ENCODE measurements around the gene REPS2. TPM values are rescaled to one million over a fixed set of nuclear protein-coding genes. Genes with fewer than 3 reads are reported as not detected.

REPS2 gene
- 10 to 100 TPM in 1 of 8 experiments, 1 to 10 TPM in 7; 1.1 to 14.7 (median 2.8) TPM for total RNA-seq

GRCh38 chrX:16946361-16946964 is at the start of gene REPS2:
Gene REPS2, plus strand, starts transcription at chrX:16946658. Its CDS starts 204 bp downstream, at chrX:16946862.
- H3K4me3 ChIP-seq = peak within 1 kb of the TSS; percentile 51 to 67 (median 59)
- H3K27ac ChIP-seq = peak within 1 kb of the TSS in 1 of 2 donors; percentile 28
- H3K4me1 ChIP-seq (replicated peaks in 1 of 2) = peaks cover 0 to 4% of the 10 kb centered on the region in 2 donors
- ATAC-seq (replicated peaks in 6 of 8) = peak; percentile 94 to 96 (median 96)
- in situ Hi-C loops (cut with MboI; ENCODE audit: low pct_unique_long_range_greater_than_20kb in 2 of 9, low sequenced_read_pairs in 9 of 9, unreplicated experiment in 9 of 9) = no loop called here
- WGBS, 10 experiments = no CpG with 5 or more reads among the region's 71 CpGs

- no peak overlapping the region for H3K4me3 ChIP-seq
- no peak overlapping the region for H3K27ac ChIP-seq
- no peaks in the 10 kb centered on the region for H3K4me1 ChIP-seq (replicated peaks in 1 of 2)
- 55 to 79% methylated on average over 2 of the region's 2 CpGs; no CpG with 5 or more reads in 8 of the 10 experiments for WGBS, 10 experiments
- ATAC-seq (replicated peaks in 6 of 8) = no peak
- in situ Hi-C loops (cut with MboI; ENCODE audit: low pct_unique_long_range_greater_than_20kb in 2 of 9, low sequenced_read_pairs in 9 of 9, unreplicated experiment in 9 of 9) = loop anchor here in 1 of 9 experiments (25.0 kb wide), 1 partner anchor 140 kb away; no protein-coding TSS in a partner anchor
These were observed 49.0 kb upstream of the REPS2 start for GRCh38 chrX:16897445-16897844.

DNA sequence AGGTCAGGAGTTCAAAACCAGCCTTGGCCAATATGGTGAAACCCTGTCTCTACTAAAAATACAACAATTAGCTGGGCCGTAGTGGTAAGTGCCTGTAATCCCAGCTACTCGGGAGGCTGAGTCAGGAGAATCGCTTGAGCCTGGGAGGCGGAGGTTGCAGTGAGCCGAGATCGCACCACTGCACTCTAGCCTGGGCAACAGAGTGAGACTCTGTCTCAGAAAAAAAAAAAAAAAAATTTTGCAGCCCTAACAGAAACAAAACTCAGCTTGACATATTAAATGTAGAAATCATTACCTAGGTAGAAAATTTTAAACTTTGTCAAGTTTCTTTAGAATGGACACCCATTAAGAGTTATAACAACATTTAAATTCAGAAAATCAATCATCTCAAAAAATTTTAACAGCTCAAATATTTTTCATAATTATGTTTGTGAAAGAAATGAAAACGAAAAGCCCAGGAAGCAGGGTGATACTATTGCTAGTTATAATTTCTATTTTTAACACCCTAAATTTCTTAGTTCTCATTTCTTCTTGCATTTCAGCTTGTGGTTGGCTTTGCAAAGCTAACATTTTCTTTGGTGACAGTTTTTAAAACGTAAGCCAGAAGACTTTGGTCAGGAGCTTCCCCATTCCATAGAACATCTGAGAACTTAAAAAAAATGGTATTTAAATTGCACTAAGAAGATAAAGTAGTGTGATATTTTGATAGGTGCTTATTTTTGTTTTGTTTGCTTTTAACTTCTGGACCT is 43.0 kb upstream of the REPS2 start:
- Histone ChIP-seq H3K27ac (no peak overlapping the region), H3K4me3 (no peak overlapping the region), H3K4me1 (replicated peaks in 1 of 2) (no peaks in the 10 kb centered on the region)
- in situ Hi-C loops (cut with MboI; ENCODE audit: low pct_unique_long_range_greater_than_20kb in 2 of 9, low sequenced_read_pairs in 9 of 9, unreplicated experiment in 9 of 9) = no loop called here
- WGBS, 10 experiments = 0 to 97% (median 67%) methylated on average over 1 to 7 of the region's 8 CpGs; no CpG with 5 or more reads in 1 of the 10 experiments
- no peak for ATAC-seq (replicated peaks in 6 of 8)

DNA sequence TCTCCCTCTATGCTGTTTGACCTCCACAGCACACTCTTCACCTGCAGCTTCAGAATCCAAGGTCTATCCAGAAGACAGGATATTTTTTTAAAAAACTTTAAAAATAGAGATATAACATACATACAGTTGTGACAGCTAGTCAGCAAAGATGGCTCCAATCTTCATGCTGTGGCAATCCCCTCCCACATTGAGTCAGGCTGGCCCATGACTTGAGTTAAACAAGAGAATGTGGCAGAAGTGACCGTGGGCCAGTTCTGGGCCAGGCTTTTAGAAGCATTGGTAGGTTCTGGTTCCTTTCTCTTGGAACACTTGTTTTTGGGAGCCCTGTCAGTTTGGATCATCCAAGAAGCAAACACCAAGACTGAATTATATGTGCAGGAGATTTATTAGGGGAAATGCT is 36.1 kb upstream of the REPS2 start:
- in situ Hi-C loops (cut with MboI; ENCODE audit: low pct_unique_long_range_greater_than_20kb in 2 of 9, low sequenced_read_pairs in 9 of 9, unreplicated experiment in 9 of 9) = no loop called here
- ATAC-seq (replicated peaks in 6 of 8) = no peak
- 50 to 83% methylated on average over 1 of the region's 1 CpG; no CpG with 5 or more reads in 8 of the 10 experiments for WGBS, 10 experiments
- Histone ChIP-seq H3K27ac (no peak overlapping the region), H3K4me1 (replicated peaks in 1 of 2) (no peaks in the 10 kb centered on the region), H3K4me3 (no peak overlapping the region)

- WGBS, 10 experiments = 40 to 100% (median 64%) methylated on average over 1 to 2 of the region's 3 CpGs; no CpG with 5 or more reads in 5 of the 10 experiments
- Histone ChIP-seq H3K4me1 (replicated peaks in 1 of 2) (no peaks in the 10 kb centered on the region), H3K27ac (no peak overlapping the region), H3K4me3 (no peak overlapping the region)
- no peak for ATAC-seq (replicated peaks in 6 of 8)
- in situ Hi-C loops (cut with MboI; ENCODE audit: low pct_unique_long_range_greater_than_20kb in 2 of 9, low sequenced_read_pairs in 9 of 9, unreplicated experiment in 9 of 9) = no loop called here
These were observed 32.4 kb upstream of the REPS2 start for GRCh38 chrX:16914058-16914457.

- in situ Hi-C loops (cut with MboI; ENCODE audit: low pct_unique_long_range_greater_than_20kb in 2 of 9, low sequenced_read_pairs in 9 of 9, unreplicated experiment in 9 of 9) = no loop called here
- WGBS, 10 experiments = 80% methylated on average over 1 of the region's 5 CpGs; no CpG with 5 or more reads in 9 of the 10 experiments
- H3K4me1 ChIP-seq (replicated peaks in 1 of 2) = no peaks in the 10 kb centered on the region
- no peak overlapping the region for H3K4me3 ChIP-seq
- no peak for ATAC-seq (replicated peaks in 6 of 8)
- H3K27ac ChIP-seq = no peak overlapping the region
These were observed 29.9 kb upstream of the REPS2 start for GRCh38 chrX:16916561-16916960.

- Histone ChIP-seq H3K4me1 (replicated peaks in 1 of 2) (no peaks in the 10 kb centered on the region), H3K27ac (no peak overlapping the region), H3K4me3 (no peak overlapping the region)
- in situ Hi-C loops (cut with MboI; ENCODE audit: low pct_unique_long_range_greater_than_20kb in 2 of 9, low sequenced_read_pairs in 9 of 9, unreplicated experiment in 9 of 9) = no loop called here
- no peak for ATAC-seq (replicated peaks in 6 of 8)
- WGBS, 10 experiments = 55 to 100% (median 90%) methylated on average over 1 to 5 of the region's 6 CpGs; no CpG with 5 or more reads in 6 of the 10 experiments
These were observed 29.3 kb upstream of the REPS2 start for GRCh38 chrX:16917120-16917519.

DNA sequence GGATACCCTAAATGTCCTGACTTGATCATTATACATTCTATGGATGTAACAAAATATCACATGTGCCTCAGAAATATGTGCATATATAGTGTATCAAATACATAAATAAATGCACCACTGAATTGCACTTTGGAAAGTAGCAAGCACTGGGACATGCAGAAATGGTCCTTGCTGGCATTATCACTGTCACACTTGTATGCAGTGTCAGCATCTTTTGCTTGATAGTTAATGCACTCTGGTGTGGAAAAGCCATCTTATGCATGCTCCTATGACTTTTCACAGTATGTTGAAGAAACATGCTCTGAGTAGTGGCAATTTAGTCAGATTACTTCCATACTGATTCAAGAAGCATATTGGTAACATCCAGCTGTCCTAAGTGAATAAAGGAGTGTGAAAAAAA is 27.5 kb upstream of the REPS2 start:
- no peak overlapping the region for H3K4me3 ChIP-seq
- no peak overlapping the region for H3K27ac ChIP-seq
- in situ Hi-C loops (cut with MboI; ENCODE audit: low pct_unique_long_range_greater_than_20kb in 2 of 9, low sequenced_read_pairs in 9 of 9, unreplicated experiment in 9 of 9) = no loop called here
- no peak for ATAC-seq (replicated peaks in 6 of 8)
- H3K4me1 ChIP-seq (replicated peaks in 1 of 2) = no peaks in the 10 kb centered on the region

DNA sequence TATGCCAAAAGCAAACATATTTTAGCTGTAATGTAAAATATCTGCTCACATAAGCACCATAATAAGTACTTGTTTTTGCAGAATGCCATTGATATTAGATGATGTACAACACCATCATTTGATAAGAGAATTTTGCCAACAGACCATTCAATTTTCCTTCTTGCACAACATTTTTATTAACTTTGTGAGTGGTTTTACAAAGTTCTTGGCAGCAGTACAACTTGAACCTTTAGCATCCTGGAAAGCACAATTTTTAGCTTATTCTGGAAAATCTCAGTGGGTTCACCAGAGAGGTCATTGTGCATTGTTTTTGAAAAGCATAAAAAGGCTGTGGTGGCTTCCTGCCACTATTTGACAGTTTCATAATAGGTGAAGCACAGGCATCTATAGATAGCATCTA is 26.4 kb upstream of the REPS2 start:
- Histone ChIP-seq H3K4me3 (no peak overlapping the region), H3K4me1 (replicated peaks in 1 of 2) (no peaks in the 10 kb centered on the region), H3K27ac (no peak overlapping the region)
- in situ Hi-C loops (cut with MboI; ENCODE audit: low pct_unique_long_range_greater_than_20kb in 2 of 9, low sequenced_read_pairs in 9 of 9, unreplicated experiment in 9 of 9) = no loop called here
- ATAC-seq (replicated peaks in 6 of 8) = no peak

- in situ Hi-C loops (cut with MboI; ENCODE audit: low pct_unique_long_range_greater_than_20kb in 2 of 9, low sequenced_read_pairs in 9 of 9, unreplicated experiment in 9 of 9) = no loop called here
- Histone ChIP-seq H3K27ac (no peak overlapping the region), H3K4me1 (replicated peaks in 1 of 2) (no peaks in the 10 kb centered on the region), H3K4me3 (no peak overlapping the region)
- ATAC-seq (replicated peaks in 6 of 8) = no peak
- WGBS, 10 experiments = 60 to 93% (median 85%) methylated on average over 1 to 3 of the region's 3 CpGs; no CpG with 5 or more reads in 6 of the 10 experiments
These were observed 23.3 kb upstream of the REPS2 start for GRCh38 chrX:16923157-16923556.

DNA sequence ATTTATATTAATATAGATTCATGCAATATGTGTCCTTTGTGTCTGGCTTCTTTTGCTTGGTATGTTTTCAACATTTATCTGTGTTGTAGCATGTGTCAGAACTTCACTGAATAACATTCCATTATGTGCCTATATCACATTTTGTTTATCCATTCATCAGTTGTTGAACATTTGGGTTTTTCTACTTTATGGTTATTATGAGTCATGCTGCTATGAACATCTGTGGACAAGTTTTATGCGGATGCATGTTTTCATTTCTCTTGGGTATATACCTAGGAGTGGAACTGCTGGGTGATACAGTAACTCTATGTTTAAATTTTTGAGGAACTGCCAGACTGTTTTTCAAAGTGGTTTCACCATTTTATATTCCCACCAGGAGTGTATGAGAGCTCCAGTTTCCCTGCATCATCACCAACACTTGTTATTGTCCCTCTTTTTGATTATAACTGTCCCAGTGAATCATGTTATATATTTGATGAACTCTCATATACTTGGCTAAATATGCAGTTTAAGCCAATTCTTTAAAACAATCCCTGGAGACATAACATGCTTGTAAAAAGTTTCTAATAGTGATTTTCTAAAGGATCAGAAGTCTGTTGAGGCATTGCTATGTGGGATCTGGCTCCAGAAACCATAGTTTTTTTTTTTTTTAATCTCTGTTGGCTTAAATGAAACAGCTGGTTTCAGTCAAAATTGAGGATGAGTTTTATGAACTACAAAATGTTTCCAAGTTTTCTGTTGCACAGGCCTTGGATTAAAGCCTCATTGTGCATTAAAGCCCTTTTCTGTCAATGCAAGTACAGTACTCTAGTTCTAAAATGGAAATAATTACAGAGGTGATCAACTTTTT is 21.6 kb upstream of the REPS2 start:
- H3K4me1 ChIP-seq (replicated peaks in 1 of 2) = no peaks in the 10 kb centered on the region
- in situ Hi-C loops (cut with MboI; ENCODE audit: low pct_unique_long_range_greater_than_20kb in 2 of 9, low sequenced_read_pairs in 9 of 9, unreplicated experiment in 9 of 9) = no loop called here
- WGBS, 10 experiments = 40 to 100% (median 80%) methylated on average over 1 of the region's 1 CpG; no CpG with 5 or more reads in 7 of the 10 experiments
- H3K4me3 ChIP-seq = no peak overlapping the region
- no peak overlapping the region for H3K27ac ChIP-seq
- ATAC-seq (replicated peaks in 6 of 8) = no peak

DNA sequence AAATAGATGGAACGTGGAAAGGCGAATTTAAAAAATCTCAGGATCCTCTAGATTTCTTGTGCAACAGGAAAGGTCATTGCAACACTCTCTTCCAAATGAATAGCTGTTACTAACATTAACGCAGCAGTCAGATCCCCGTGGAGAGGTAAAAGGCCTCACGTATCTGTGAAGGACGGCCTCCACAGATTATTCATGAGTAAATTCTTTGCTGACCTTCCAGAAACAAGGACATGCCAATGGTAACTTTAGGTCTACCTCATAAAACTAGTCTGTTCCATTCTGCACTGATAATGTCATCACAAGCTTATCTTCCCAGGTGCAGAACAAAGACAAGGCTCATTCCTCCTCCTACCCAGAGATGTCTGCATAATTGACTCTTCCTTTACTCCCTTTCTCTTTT is 16.1 kb upstream of the REPS2 start:
- WGBS, 10 experiments = 27 to 100% (median 81%) methylated on average over 2 to 5 of the region's 6 CpGs; no CpG with 5 or more reads in 4 of the 10 experiments
- ATAC-seq (replicated peaks in 6 of 8) = no peak
- in situ Hi-C loops (cut with MboI; ENCODE audit: low pct_unique_long_range_greater_than_20kb in 2 of 9, low sequenced_read_pairs in 9 of 9, unreplicated experiment in 9 of 9) = no loop called here
- H3K4me1 ChIP-seq (replicated peaks in 1 of 2) = no peaks in the 10 kb centered on the region
- no peak overlapping the region for H3K4me3 ChIP-seq
- no peak overlapping the region for H3K27ac ChIP-seq

DNA sequence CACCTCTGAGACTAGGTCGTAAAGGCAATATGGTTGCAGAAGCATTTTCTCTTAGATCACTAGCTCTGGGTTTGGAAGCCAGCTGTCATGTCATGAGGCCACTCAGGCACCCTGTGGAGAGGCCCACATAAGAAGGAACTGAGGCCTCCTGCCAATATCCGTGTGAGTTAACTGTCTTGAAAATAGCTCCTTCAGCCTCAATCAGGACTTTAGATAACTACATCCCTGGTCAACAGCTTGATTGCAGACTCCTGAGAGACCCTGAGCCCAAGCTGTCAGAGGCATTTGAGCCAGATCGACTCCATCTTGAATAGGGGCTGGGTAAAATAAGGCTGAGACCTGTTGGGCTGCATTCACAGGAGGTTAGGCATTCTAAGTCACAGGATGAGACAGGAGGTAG is 15.1 kb upstream of the REPS2 start:
- H3K27ac ChIP-seq = no peak overlapping the region
- 33% methylated on average over 1 of the region's 3 CpGs; no CpG with 5 or more reads in 9 of the 10 experiments for WGBS, 10 experiments
- no peaks in the 10 kb centered on the region for H3K4me1 ChIP-seq (replicated peaks in 1 of 2)
- in situ Hi-C loops (cut with MboI; ENCODE audit: low pct_unique_long_range_greater_than_20kb in 2 of 9, low sequenced_read_pairs in 9 of 9, unreplicated experiment in 9 of 9) = no loop called here
- no peak for ATAC-seq (replicated peaks in 6 of 8)
- no peak overlapping the region for H3K4me3 ChIP-seq

All from motor neuron (in vitro differentiated cells).